PC-3 (cell line): ENCODE data around the gene TMEM171. TPM values are rescaled to one million over a fixed set of nuclear protein-coding genes. Genes with fewer than 3 reads are reported as not detected.

Experiments used
- ATAC-seq: fragments of 200-7000 bp; cut with Tn5 transposase; 2 replicates; pipeline ENCODE4 v1.9.1; 2020; ENCODE audit warnings: mild to moderate bottlenecking, moderate library complexity
- BruUV-seq: library from RNA; stranded (reverse); fragments of 400-500 nt; replicated peaks from 2 replicates; lab custom pipeline; 2021; lab: Mats Ljungman, UMichigan
- CTCF ChIA-PET: fragments of 300-600 bp; sonication (Branson Sonifier 250); formaldehyde crosslinking; loops from one replicate; lab custom pipeline; 2022; ENCODE audit warnings: antibody characterized with exemption; lab: Charles Lee
- POLR2A ChIA-PET: fragments of 300-600 bp; sonication (Branson Sonifier 250); formaldehyde crosslinking; loops from one replicate; lab custom pipeline; 2022; ENCODE audit warnings: antibody characterized with exemption; ENCODE audit not compliant: unreplicated experiment; lab: Charles Lee
- DNase-seq: peaks from one replicate; pipeline ENCODE4 v3.0.0-alpha.2; 2015
- H2AFZ ChIP-seq: fragments of 300-600 bp; sonication (generic); 2 replicates; pipeline ENCODE4 v1.6.0; 2016; ENCODE audit warnings: antibody characterized with exemption, low read length
- H3F3A ChIP-seq: fragments of 300-600 bp; sonication (generic); one replicate; pipeline ENCODE4 v1.6.0; 2017; ENCODE audit warnings: antibody characterized with exemption, low read length, control low read depth, mild to moderate bottlenecking; ENCODE audit not compliant: unreplicated experiment
- H3K27ac ChIP-seq: fragments of 300-600 bp; sonication (generic); 2 replicates; pipeline ENCODE4 v1.5.1; 2016; ENCODE audit warnings: mild to moderate bottlenecking, low read length
- H3K27me3 ChIP-seq: fragments of 300-600 bp; sonication (generic); 2 replicates; pipeline ENCODE4 v1.6.1; 2016; ENCODE audit warnings: low read length, mixed read lengths
- H3K36me3 ChIP-seq: fragments of 300-600 bp; sonication (generic); 2 replicates; pipeline ENCODE4 v1.6.1; 2016; ENCODE audit warnings: low read depth, mixed run types, low read length, mixed read lengths
- H3K4me1 ChIP-seq: fragments of 300-600 bp; sonication (generic); 2 replicates; pipeline ENCODE4 v1.5.1; 2016; ENCODE audit warnings: low read length; ENCODE audit not compliant: insufficient read depth
- H3K4me2 ChIP-seq: fragments of 300-600 bp; sonication (generic); 2 replicates; pipeline ENCODE4 v1.6.0; 2016; ENCODE audit warnings: low read length
- H3K4me3 ChIP-seq: fragments of 300-600 bp; sonication (generic); 2 replicates; pipeline ENCODE4 v1.5.1; 2016; ENCODE audit warnings: mild to moderate bottlenecking, low read length, mixed read lengths
- H3K79me2 ChIP-seq: fragments of 300-600 bp; sonication (generic); 2 replicates; pipeline ENCODE4 v1.6.1; 2017; ENCODE audit warnings: low read length, mixed read lengths
- H3K9ac ChIP-seq: fragments of 300-600 bp; sonication (generic); 2 replicates; pipeline ENCODE4 v1.6.0; 2016; ENCODE audit warnings: mild to moderate bottlenecking, low read length
- H3K9me2 ChIP-seq: fragments of 300-600 bp; sonication (generic); replicated peaks from 2 replicates; pipeline ENCODE4 v1.6.1; 2016; ENCODE audit warnings: mixed run types, low read length, mixed read lengths
- H3K9me3 ChIP-seq: fragments of 300-600 bp; sonication (generic); 2 replicates; pipeline ENCODE4 v1.6.1; 2016; ENCODE audit warnings: low read length, mixed read lengths
- H4K20me1 ChIP-seq: fragments of 300-600 bp; sonication (generic); 2 replicates; pipeline ENCODE4 v1.6.1; 2016; ENCODE audit warnings: low read length, mixed read lengths
- EZH2 ChIP-seq: fragments of 300-600 bp; sonication (generic); IDR thresholded peaks from one replicate; pipeline ENCODE4 v1.6.1; 2017; ENCODE audit warnings: antibody characterized with exemption, mild to moderate bottlenecking, low read length; ENCODE audit not compliant: unreplicated experiment
- EZH2phosphoT487 ChIP-seq: fragments of 300-600 bp; sonication (generic); IDR thresholded peaks from 2 replicates; pipeline ENCODE4 v1.6.1; 2018; ENCODE audit warnings: mild to moderate bottlenecking, antibody characterized with exemption, low read length, borderline replicate concordance
- intact Hi-C: fragments of 100-400 bp; cut with micrococcal nuclease; formaldehyde crosslinking; loops from 2 replicates; pipeline ENCODE4 v1.9.0; 2023
- total RNA-seq: library from RNA; depleted of rRNA; stranded (reverse); fragments of >200 nt; gene quantifications from 2 replicates; pipeline ENCODE4 v1.2.3, GENCODE V29; 2014
- TF ChIP-seq, protein P1 (sequence below): fragments of 300-600 bp; sonication (generic); conservative IDR thresholded peaks from 2 replicates; pipeline ENCODE4 v1.5.1; 2017; ENCODE audit warnings: antibody characterized with exemption, low read depth, mild to moderate bottlenecking, low read length

TMEM171 gene
- total RNA-seq, 1 experiment from 2014 or later = 1.8 TPM

DNA sequence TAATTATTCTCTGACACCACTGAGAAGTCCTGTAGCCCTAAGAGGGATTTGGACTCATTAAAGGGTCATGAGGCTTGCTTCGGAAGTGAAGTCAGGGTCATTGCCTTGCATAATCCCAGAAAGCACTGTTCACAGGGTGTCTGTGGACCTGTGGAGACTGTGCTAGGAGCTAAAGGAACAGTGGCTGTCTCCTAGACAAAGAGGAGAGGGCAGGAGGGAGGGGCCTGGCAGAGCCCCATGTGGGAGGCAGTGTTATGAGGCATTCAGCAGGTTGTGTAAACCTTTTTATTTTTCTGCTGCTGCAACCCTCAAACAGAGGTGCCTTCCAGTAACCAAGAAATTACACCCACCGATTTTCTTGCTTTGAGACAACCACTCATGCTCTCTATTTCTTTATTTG is 55.9 kb downstream of the TMEM171 start:
- no peaks in the 10 kb centered on the region for H3F3A ChIP-seq
- no peaks in the 10 kb centered on the region for H3K36me3 ChIP-seq
- no peaks in the 10 kb centered on the region for H3K9me2 ChIP-seq
- H3K27ac ChIP-seq = no peak overlapping the region
- no peak for DNase-seq
- H3K9me3 ChIP-seq = no peaks in the 10 kb centered on the region
- ChIA-PET POLR2A (no interaction called here), CTCF (interaction anchor here (0.6 kb wide), 1 partner anchor 16 kb away, joined by 3 read pairs; no protein-coding TSS in a partner anchor)
- no peak overlapping the region for H2AFZ ChIP-seq
- H4K20me1 ChIP-seq = no peaks in the 10 kb centered on the region
- TF ChIP-seq, protein P1, sequence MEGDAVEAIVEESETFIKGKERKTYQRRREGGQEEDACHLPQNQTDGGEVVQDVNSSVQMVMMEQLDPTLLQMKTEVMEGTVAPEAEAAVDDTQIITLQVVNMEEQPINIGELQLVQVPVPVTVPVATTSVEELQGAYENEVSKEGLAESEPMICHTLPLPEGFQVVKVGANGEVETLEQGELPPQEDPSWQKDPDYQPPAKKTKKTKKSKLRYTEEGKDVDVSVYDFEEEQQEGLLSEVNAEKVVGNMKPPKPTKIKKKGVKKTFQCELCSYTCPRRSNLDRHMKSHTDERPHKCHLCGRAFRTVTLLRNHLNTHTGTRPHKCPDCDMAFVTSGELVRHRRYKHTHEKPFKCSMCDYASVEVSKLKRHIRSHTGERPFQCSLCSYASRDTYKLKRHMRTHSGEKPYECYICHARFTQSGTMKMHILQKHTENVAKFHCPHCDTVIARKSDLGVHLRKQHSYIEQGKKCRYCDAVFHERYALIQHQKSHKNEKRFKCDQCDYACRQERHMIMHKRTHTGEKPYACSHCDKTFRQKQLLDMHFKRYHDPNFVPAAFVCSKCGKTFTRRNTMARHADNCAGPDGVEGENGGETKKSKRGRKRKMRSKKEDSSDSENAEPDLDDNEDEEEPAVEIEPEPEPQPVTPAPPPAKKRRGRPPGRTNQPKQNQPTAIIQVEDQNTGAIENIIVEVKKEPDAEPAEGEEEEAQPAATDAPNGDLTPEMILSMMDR = no peak
- no peak for TF ChIP-seq EZH2phosphoT487
- TF ChIP-seq EZH2 = no peak
- no peaks in the 10 kb centered on the region for H3K79me2 ChIP-seq
- no peak overlapping the region for H3K9ac ChIP-seq
- H3K4me3 ChIP-seq = no peak overlapping the region
- peaks cover 6% of the 10 kb centered on the region; the same call in 1 of the 2 replicates for H3K4me1 ChIP-seq
- no peaks in the 10 kb centered on the region for H3K27me3 ChIP-seq
- no peak overlapping the region for H3K4me2 ChIP-seq
- BruUV-seq = no TSS peak
- ATAC-seq = no peak
- intact Hi-C loops = no loop called here

DNA sequence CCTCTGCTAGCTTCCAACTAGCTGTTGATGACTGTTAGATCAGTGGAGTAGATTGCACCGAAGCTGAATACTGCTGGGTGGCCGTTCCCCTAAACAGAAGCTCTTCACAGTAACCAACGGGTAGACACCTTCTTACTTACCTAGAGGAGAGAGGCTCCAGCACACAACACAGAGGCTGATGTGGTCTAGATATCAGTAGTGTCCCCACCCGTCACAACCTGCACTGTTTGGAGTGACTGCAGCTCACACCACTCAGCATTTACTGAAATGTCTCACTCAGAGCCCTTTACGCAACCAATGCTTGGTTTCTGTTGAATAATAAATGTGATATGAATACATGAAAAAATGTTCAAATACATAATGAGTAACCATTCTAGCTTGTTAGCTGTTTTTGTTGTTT is 57.9 kb downstream of the TMEM171 start:
- no peak for TF ChIP-seq EZH2phosphoT487
- no peak for TF ChIP-seq EZH2
- TF ChIP-seq, protein P1 = no peak
- intact Hi-C loops = no loop called here
- Histone ChIP-seq H3K4me1 (peaks cover 6% of the 10 kb centered on the region; the same call in 1 of the 2 replicates), H3K27me3 (no peaks in the 10 kb centered on the region), H3K27ac (no peak overlapping the region), H3K9ac (no peak overlapping the region), H3F3A (no peaks in the 10 kb centered on the region), H3K9me3 (no peaks in the 10 kb centered on the region), H3K9me2 (no peaks in the 10 kb centered on the region), H4K20me1 (no peaks in the 10 kb centered on the region), H2AFZ (no peak overlapping the region), H3K79me2 (no peaks in the 10 kb centered on the region), H3K4me3 (no peak overlapping the region), H3K4me2 (no peak overlapping the region), H3K36me3 (no peaks in the 10 kb centered on the region)
- no TSS peak for BruUV-seq
- ChIA-PET CTCF (no interaction called here), POLR2A (no interaction called here)
- ATAC-seq (no peak), DNase-seq (no peak)

DNA sequence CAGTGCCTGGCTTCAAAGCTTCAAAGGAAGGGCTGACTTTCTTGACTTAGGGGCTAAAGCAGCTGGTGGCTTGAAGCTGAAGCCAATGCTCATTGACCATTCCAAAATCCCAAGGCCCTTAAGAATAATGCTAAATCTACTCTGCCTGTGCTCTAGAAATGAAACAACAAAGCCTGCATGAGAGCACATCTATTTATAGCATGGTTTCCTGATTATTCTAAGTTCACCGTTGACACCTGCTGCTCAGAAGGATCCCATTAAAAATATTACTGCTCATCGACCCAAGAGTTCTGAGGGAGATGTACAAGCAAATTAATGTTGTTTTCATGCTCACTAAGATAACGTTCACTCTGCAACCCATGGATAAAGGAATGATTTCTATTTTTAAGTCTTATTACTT is 59.4 kb downstream of the TMEM171 start:
- no peaks in the 10 kb centered on the region for H3K27me3 ChIP-seq
- intact Hi-C loops = no loop called here
- ATAC-seq (no peak), DNase-seq (no peak)
- H4K20me1 ChIP-seq = no peaks in the 10 kb centered on the region
- no peaks in the 10 kb centered on the region for H3F3A ChIP-seq
- ChIA-PET POLR2A (no interaction called here), CTCF (no interaction called here)
- H3K4me3 ChIP-seq = no peak overlapping the region
- H3K36me3 ChIP-seq = no peaks in the 10 kb centered on the region
- TF ChIP-seq EZH2 (no peak), EZH2phosphoT487 (no peak)
- TF ChIP-seq, protein P1 = no peak
- H3K79me2 ChIP-seq = no peaks in the 10 kb centered on the region
- no peak overlapping the region for H3K9ac ChIP-seq
- no peak overlapping the region for H3K27ac ChIP-seq
- no peaks in the 10 kb centered on the region for H3K9me3 ChIP-seq
- no peak overlapping the region for H3K4me2 ChIP-seq
- peaks cover 6% of the 10 kb centered on the region; the same call in 1 of the 2 replicates for H3K4me1 ChIP-seq
- BruUV-seq = no TSS peak
- H3K9me2 ChIP-seq = no peaks in the 10 kb centered on the region
- no peak overlapping the region for H2AFZ ChIP-seq
